Keratinocyte (primary cell): ENCODE data around the gene ERBB2. TPM values are rescaled to one million over a fixed set of nuclear protein-coding genes. Genes with fewer than 3 reads are reported as not detected.

ENCODE experiments used
- DNase-seq: peaks from one replicate; pipeline ENCODE4 v3.0.0-alpha.2; 2011; ENCODE audit warnings: low read depth, missing footprints, low spot score
- FAIRE-seq: peaks from 2 replicates; lab custom pipeline; 2011; peaks lifted over from hg19 to GRCh38; lab: Jason Lieb, UNC
- H2AFZ ChIP-seq: 2 replicates; pipeline ENCODE4 v1.6.0; 2012; ENCODE audit warnings: low read length, control low read depth, inconsistent platforms; ENCODE audit not compliant: control insufficient read depth
- H3K27ac ChIP-seq: 2 replicates; pipeline ENCODE4 v1.5.1; 2011; ENCODE audit warnings: low read length; ENCODE audit not compliant: control insufficient read depth, insufficient read depth
- H3K27me3 ChIP-seq: 3 replicates; pipeline ENCODE4 v1.6.0; 2011; ENCODE audit warnings: low read length; ENCODE audit not compliant: control insufficient read depth, insufficient read depth; ENCODE audit errors: extremely low read depth
- H3K36me3 ChIP-seq, 2 experiments: 2 replicates in 1 of 2; 3 replicates in 1 of 2; pipeline ENCODE4 v1.5.1; 2011; ENCODE audit warnings: low read length in 2 of 2, mild to moderate bottlenecking in 1 of 2; ENCODE audit not compliant: control insufficient read depth in 2 of 2, insufficient read depth in 2 of 2; ENCODE audit errors: extremely low read depth in 1 of 2
- H3K4me1 ChIP-seq: 3 replicates; pipeline ENCODE4 v1.5.1; 2011; ENCODE audit warnings: low read length; ENCODE audit not compliant: control insufficient read depth, insufficient read depth; ENCODE audit errors: extremely low read depth
- H3K4me2 ChIP-seq: 3 replicates; pipeline ENCODE4 v1.6.0; 2011; ENCODE audit warnings: low read depth, low read length; ENCODE audit not compliant: control insufficient read depth, insufficient read depth; ENCODE audit errors: extremely low read depth
- H3K4me3 ChIP-seq, 3 experiments: fragments of 200-600 bp in 1 of 3; sonication (generic) in 1 of 3; 2 replicates in 2 of 3; 3 replicates in 1 of 3; pipeline ENCODE4 v1.5.1; 2011 to 2016; ENCODE audit warnings: low read length in 3 of 3, mild to moderate bottlenecking in 3 of 3, control low read depth in 2 of 3, inconsistent platforms in 1 of 3, low read depth in 1 of 3, mixed read lengths in 1 of 3, mixed run types in 1 of 3, moderate library complexity in 1 of 3; ENCODE audit not compliant: control insufficient read depth in 2 of 3, insufficient read depth in 2 of 3; ENCODE audit errors: extremely low read depth in 1 of 3
- H3K79me2 ChIP-seq: 2 replicates; pipeline ENCODE4 v1.6.0; 2012; ENCODE audit warnings: low read length; ENCODE audit not compliant: control insufficient read depth, insufficient read depth
- H3K9ac ChIP-seq: 3 replicates; pipeline ENCODE4 v1.6.0; 2011; ENCODE audit warnings: low read length; ENCODE audit not compliant: control insufficient read depth, insufficient read depth; ENCODE audit errors: extremely low read depth
- H3K9me1 ChIP-seq: 3 replicates; pipeline ENCODE4 v1.6.0; 2011; ENCODE audit warnings: low read length; ENCODE audit not compliant: control insufficient read depth, insufficient read depth; ENCODE audit errors: extremely low read depth
- H3K9me3 ChIP-seq: 2 replicates; pipeline ENCODE4 v1.5.1; 2012; ENCODE audit warnings: low read depth, low read length; ENCODE audit not compliant: control insufficient read depth
- H4K20me1 ChIP-seq: 3 replicates; pipeline ENCODE4 v1.6.0; 2011; ENCODE audit warnings: low read length; ENCODE audit not compliant: control insufficient read depth, insufficient read depth; ENCODE audit errors: extremely low read depth
- EZH2 ChIP-seq: IDR thresholded peaks from one replicate; pipeline ENCODE4 v1.6.1; 2012; ENCODE audit warnings: inconsistent platforms, mild to moderate bottlenecking, low read length, moderate library complexity
- dilution Hi-C: fragments of 300-500 bp; cut with MboI; formaldehyde crosslinking; loops from one replicate; pipeline ENCODE4 v1.7.0; 2020; ENCODE audit warnings: low sequenced_read_pairs; ENCODE audit not compliant: extremely low pct_ligation_motif_present
- polyA plus RNA-seq, 5 experiments: library from polyadenylated mRNA; depleted of rRNA in 3 of 5; stranded (reverse) in 3 of 5; stranded (forward) in 1 of 5; unstranded in 1 of 5; fragments of >200 nt; gene quantifications; 1 replicate in 1 of 5; 2 replicates in 3 of 5; 3 replicates in 1 of 5; pipeline versions ENCODE4 v1.2.1 to v1.2.3, GENCODE V29; 2011 to 2012; ENCODE audit warnings: missing spikeins in 2 of 5, low read depth in 1 of 5, low replicate concordance in 1 of 5
- TF ChIP-seq, protein P1 (sequence below), 3 experiments: IDR thresholded peaks in 1 of 3; conservative IDR thresholded peaks in 1 of 3; optimal IDR thresholded peaks in 1 of 3; 2 replicates in 2 of 3; 3 replicates in 1 of 3; pipeline versions ENCODE3 to v1.5.1; 2011; ENCODE audit warnings: low read length in 3 of 3, mild to moderate bottlenecking in 3 of 3, moderate library complexity in 2 of 3, control low read depth in 1 of 3, inconsistent platforms in 1 of 3; ENCODE audit not compliant: insufficient read depth in 2 of 3; ENCODE audit errors: extremely low read depth in 1 of 3

The ERBB2 gene
- polyA plus RNA-seq, 1 donor (not counting 4 experiments of a cell fraction or from before 2014, with no cell fraction given): 21.4 TPM

DNA sequence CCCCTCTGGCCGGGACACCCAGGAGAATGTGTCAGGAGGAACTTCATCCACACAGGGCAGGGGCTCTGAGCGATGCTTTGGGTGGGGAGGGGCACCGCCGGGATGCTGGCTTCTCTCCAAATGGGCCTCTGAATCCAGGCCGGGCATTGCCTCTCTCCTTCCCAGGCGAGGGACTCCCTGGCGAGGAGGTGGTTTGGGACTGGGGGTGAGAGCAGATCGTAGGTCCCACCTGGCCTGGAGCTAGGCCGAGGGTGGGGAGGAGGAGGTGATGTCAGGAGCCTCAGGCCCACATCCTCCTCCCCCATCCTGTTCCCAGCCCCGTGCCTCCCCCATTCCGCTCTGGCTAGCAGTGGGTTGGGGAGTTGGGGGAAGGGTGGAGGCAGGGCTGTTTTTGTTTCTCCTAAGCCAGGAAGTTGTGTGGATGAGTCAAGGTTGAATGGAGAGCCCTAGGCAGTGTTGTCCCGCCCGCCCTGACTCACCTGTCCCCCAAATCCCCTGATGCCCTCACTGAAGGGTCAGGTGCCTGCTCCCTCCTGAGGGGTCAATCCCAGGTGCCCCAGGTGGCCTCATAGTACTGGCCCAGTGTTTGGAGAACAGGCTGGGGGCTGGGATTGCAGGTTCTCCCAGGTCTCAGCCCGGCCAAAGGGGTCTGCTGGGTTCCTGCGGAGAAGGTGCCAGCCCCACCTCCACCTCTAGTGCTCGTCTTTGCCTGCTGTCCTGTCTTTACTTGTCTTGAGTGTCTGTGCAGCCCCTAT, 40.7 kb downstream of the ERBB2 start:
- peak; percentile 93 for FAIRE-seq
- DNase-seq: peak; percentile 92

DNA sequence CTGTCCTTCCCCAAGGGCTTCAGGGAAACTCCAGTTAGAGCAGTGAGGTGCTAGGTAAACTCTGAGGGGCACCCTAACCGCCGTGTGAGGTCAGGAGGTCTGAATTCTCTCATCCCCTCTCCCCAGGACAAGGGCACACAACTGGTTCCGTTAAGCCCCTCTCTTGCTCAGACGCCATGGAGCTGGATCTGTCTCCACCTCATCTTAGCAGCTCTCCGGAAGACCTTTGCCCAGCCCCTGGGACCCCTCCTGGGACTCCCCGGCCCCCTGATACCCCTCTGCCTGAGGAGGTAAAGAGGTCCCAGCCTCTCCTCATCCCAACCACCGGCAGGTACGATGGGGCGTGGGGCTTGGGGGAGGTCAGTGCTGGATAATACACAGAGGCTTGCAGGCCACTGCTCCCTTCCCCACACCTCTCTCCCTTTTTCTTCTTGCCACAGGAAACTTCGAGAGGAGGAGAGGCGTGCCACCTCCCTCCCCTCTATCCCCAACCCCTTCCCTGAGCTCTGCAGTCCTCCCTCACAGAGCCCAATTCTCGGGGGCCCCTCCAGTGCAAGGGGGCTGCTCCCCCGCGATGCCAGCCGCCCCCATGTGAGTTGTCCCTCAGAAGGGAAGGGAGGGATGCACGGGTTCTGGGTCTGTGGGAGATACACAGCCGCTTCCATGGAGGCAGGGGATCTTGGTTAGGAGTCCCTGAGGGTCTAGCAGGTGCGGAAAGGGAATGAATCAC, 42.4 kb downstream of the ERBB2 start:
- peaks cover 26 to 32% of the 10 kb centered on the region in 2 experiments for H3K36me3 ChIP-seq
- no peaks in the 10 kb centered on the region for H4K20me1 ChIP-seq
- no peak overlapping the region for H3K4me2 ChIP-seq
- H3K79me2 ChIP-seq: no peaks in the 10 kb centered on the region
- H3K9me3 ChIP-seq: no peaks in the 10 kb centered on the region
- TF ChIP-seq, protein P1, sequence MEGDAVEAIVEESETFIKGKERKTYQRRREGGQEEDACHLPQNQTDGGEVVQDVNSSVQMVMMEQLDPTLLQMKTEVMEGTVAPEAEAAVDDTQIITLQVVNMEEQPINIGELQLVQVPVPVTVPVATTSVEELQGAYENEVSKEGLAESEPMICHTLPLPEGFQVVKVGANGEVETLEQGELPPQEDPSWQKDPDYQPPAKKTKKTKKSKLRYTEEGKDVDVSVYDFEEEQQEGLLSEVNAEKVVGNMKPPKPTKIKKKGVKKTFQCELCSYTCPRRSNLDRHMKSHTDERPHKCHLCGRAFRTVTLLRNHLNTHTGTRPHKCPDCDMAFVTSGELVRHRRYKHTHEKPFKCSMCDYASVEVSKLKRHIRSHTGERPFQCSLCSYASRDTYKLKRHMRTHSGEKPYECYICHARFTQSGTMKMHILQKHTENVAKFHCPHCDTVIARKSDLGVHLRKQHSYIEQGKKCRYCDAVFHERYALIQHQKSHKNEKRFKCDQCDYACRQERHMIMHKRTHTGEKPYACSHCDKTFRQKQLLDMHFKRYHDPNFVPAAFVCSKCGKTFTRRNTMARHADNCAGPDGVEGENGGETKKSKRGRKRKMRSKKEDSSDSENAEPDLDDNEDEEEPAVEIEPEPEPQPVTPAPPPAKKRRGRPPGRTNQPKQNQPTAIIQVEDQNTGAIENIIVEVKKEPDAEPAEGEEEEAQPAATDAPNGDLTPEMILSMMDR (optimal IDR thresholded peaks at IDR 0.05 in 1 of 3, IDR thresholded peaks at IDR 0.05 in 1 of 3, conservative IDR thresholded peaks at IDR 0.05 in 1 of 3; ENCODE audit: extremely low read depth in 1 of 3, insufficient read depth in 2 of 3, low read length in 3 of 3): no peak
- no peak for TF ChIP-seq EZH2
- H3K9me1 ChIP-seq: no peaks in the 10 kb centered on the region
- DNase-seq (no peak), FAIRE-seq (no peak)
- H3K4me1 ChIP-seq: peaks cover 28% of the 10 kb centered on the region
- H2AFZ ChIP-seq: no peak overlapping the region
- no peak overlapping the region for H3K9ac ChIP-seq
- H3K27ac ChIP-seq: peak overlapping the region; percentile 96
- dilution Hi-C loops: no loop called here
- H3K4me3 ChIP-seq: no peak overlapping the region
- H3K27me3 ChIP-seq: no peaks in the 10 kb centered on the region

More for the DNA sequence above, 40.7 kb downstream of the ERBB2 start:
- Histone ChIP-seq H3K9me3 (no peaks in the 10 kb centered on the region), H3K36me3 (peaks cover 20 to 24% of the 10 kb centered on the region in 2 experiments), H3K9ac (peak overlapping the region; percentile 99), H3K9me1 (no peaks in the 10 kb centered on the region), H4K20me1 (no peaks in the 10 kb centered on the region), H3K4me1 (peaks cover 28% of the 10 kb centered on the region), H3K4me2 (peak overlapping the region; percentile 85), H3K4me3 (peak overlapping the region; percentile 73 to 89 (median 84)), H3K27me3 (no peaks in the 10 kb centered on the region), H3K27ac (peak overlapping the region; percentile 96), H3K79me2 (no peaks in the 10 kb centered on the region), H2AFZ (no peak overlapping the region)
- no peak for TF ChIP-seq EZH2
- TF ChIP-seq, protein P1 (optimal IDR thresholded peaks at IDR 0.05 in 1 of 3, IDR thresholded peaks at IDR 0.05 in 1 of 3, conservative IDR thresholded peaks at IDR 0.05 in 1 of 3; ENCODE audit: extremely low read depth in 1 of 3, insufficient read depth in 2 of 3, low read length in 3 of 3): no peak
- dilution Hi-C loops: no loop called here
